HG02610 (cell line): ENCODE results near the gene PRRX2.
"Not testable (repeated sequence)": the region's sequence is repeated elsewhere in the genome, so short reads cannot be mapped to it uniquely, and the experiment has no call there.

Source experiments
- ATAC-seq: cut with Tn5 transposase; IDR thresholded peaks from one replicate; pipeline ENCODE4 v1.9.1; 2021; ENCODE audit warnings: mild to moderate bottlenecking, moderate library complexity; ENCODE audit not compliant: unreplicated experiment

The PRRX2 gene

DNA sequence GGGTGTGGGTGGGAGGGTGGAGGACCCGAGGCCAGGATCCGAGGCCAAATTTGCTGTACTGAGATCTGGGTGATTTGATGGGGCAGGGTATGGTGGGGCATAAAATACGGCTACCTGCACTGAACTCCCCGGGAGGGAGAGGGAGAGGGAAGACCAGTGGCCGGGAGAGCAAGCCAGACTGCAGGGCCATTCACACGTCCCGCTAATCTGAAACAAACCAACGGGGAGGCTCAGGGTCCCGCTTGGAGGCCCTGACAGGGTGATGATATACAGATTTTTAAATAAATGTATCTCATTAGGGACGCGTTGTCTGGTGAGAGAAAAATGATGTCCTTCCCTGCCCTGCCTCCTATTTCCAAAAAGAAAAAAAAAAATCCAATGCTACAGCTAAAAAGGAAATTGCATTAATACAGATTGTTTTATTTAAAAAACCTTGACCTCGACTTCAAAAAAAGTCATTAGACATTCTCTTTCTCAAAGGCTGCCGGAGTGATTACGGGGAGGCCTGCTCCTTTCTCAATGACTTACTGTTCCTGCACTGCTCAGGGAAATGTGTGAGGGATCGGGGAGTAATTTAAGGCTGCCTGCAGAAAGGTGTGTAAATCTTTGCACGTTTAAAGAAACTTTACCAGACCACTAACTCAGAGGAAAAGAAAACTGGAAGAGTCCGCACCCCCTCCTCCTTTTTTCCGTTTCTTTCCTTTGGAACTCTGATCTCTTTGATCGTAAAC lies 11.5 kb upstream of the PRRX2 start:
- no peak for ATAC-seq

DNA sequence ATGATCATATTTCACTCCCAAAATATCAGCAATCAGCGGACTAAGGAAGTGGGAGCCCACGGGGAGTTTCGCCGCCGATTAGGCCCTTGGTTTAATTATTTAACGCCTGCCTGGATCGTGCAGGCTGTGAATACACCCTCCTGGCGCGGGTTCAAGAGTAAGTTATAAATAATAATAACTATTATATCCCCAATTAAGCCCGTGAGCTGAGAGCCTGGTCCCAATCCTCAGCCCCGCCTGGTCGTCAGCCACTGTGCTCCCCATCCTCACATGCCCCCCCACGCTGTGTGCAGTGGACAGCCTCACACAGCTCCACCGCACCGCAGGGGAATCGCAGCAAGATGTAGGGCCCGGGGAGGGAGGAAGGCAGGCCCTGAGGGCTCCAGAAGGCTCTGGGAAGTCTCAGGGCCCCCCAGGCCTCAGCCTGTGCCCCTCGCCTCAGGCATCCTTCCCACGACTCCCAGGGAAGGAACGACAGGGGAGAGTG lies 10.8 kb upstream of the PRRX2 start:
- ATAC-seq: no peak

DNA sequence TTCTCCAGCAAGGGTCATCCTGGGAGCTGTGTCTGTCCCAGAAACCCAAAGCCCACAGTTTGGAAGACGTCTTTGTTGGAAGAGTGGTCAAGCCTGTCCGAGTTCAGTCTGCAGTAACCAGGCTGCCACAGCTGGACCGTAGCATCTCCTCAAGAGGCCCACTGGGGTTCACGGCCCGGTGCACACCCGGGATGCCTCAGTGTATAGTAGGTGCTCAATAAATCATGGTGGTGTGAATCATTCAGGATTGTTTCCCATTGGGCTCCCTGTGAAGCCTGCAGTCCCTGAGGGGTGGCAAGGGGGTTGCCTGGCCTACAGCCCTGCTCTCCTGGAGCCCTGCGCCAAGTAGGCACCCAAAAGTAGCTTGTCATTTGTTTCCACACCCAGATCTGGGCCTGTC lies 10.3 kb upstream of the PRRX2 start:
- ATAC-seq: no peak

DNA sequence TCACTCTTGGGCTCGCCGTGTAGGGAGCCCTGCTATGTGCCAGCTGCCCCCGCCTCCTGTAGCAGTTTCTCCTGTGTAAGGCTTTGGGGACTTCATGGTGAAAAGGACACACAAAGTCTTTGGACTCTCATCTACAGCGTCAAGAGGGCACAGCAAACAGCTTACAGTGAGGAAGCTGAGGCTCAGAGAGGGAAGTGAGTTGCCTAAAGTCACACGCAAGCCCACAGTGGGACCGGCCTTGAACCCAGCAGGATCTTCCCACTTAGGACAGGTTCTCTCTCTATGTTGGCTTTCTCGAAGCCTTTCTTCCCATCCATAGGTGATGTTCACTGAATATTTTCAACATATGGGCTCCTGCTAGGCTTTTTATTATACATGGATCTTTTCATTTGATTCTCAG lies 9.8 kb upstream of the PRRX2 start:
- ATAC-seq: no peak

DNA sequence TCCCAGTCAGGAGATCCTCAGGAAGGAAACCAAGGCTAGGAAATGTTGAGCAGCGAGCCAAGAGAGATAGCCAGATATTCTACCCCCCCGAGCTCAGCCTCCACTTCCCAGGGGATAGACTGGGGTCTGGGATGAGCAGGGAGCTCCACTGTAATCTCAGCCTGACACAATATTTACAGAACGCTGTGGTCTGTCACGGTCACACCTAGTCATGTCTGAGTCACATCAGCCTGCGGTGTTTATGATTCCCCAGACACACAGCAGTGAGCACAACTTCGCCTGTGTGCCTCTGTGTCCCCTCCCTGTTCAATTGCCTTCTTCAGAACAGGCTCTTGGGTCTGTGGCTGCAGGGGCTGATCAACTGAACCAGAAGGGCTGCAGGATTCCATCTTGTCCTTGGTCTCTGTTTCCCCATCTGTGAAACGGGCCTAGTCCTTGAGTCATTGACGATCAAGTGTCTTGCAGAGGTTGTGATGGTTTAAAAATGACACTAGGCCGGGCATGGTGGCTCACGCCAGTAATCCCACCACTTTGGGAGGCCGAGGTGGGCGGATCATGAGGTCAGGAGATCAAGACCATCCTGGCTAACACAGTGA lies 8.6 kb upstream of the PRRX2 start:
- no peak for ATAC-seq

DNA sequence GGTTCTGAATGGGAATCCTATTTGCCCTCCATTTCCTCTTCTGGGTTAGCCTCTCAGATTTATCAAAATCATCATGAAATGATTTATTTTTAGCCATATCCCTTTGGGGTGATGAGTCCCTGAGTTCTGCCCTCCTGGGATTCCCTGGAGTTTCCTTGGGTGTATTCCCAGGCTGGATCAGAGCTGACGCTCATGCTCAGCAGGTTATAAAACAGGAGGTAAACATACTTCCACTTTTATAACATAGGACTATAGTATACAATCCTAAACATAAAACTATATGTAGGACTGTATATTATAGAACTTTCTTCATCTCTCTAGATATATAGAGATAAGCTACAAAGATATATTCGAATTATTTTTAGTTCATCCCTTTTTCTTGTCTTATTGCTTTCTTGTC lies 4.4 kb upstream of the PRRX2 start:
- ATAC-seq: no peak

DNA sequence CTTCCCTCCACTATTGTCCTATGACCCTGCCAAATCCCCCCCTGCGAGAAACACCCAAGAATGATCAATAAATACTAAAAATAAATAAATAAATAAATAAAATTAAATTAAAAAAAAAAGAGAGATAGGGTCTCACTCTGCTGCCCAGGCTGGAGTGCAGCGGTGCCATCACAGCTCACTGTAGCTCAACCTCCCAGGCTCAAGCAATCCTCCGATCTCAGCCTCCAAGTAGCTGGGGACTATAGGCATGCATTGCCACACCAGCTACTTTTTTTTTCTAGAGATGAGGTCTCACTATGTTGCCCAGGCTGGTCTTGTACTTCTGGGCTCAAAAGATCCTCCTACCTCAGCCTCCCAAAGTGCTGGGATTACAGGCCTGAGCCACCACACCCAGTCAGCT lies 3.2 kb upstream of the PRRX2 start:
- not testable (repeated sequence) for ATAC-seq

DNA sequence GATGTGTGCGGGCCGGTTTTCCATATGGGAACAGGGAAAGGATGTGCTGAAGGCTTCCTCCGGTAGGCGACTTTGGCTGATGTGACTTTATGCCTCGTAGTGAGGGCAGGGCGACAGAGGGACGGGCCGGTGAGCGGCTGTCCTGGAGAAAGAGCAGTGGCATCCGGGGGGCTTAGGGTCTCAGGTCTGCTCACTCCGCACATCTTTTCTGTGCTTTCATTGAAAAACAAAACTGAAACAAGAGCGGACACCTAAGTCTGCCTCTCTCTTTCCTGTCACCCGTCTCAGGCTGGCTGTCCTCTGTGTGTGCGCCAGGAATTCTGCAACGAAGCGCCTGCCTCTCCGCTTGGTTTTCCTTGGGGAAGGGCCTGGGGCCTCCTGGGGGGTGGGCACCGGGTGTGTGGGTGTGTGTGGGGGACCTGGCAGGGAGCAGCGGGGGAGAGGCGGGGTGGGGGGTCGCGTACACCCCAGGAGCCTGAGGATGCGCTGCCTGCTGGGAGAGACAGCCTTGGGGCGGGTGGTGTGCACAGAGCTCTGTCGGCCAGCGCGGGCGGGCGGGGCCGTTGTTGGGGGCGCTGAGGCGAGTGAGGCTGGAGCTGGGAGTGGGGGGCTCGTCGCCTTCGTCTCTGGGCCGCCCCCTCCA lies 580 bp upstream of the PRRX2 start:
- ATAC-seq: no peak

DNA sequence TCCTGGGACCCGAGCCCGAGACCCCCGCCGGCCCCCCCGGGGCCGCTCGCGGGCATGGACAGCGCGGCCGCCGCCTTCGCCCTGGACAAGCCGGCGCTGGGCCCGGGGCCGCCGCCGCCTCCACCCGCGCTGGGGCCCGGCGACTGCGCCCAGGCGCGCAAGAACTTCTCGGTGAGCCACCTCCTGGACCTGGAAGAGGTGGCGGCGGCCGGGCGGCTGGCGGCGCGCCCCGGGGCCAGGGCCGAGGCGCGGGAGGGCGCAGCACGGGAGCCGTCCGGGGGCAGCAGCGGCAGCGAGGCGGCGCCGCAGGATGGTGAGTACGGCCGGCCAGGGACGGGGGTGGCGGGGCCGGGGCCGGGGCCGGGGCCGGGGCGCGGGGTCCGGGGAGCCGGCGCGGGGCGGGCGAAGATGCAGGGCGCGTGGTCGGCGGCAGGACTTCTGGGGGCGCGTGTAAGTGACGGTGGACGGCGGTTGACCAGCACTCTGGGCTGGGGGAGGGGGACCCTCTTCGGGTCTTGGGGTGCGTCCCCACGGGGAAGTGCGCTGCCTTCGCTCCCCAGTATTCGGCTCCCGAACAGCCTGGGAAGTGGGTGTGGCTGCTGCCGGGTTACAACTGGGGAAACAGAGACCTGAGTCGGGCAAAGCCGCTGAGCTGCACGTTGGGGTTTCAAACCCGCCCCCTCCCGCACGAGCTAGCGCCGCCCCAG lies 520 bp downstream of the PRRX2 start:
- ATAC-seq: no peak

DNA sequence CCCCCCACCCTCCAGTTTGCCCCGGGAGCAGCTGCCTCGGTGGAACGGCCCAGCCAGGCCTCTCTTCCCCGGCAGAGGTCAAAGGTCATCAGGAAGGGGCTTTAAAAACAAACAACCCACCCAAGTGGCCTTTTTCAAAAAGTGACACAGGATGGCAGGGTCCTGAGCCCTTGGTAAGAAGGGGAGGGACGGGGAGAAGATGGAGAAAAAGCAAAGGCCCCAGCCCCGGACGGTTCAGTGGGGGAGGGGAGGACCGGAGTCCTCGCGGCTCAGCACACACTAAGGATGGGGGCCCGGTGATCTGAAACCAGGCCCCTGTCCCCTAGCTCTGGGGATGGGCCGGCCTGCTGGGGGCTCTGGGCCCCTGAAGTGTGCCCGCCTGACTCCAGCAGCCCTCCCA lies 1.1 kb downstream of the PRRX2 start:
- no peak for ATAC-seq

DNA sequence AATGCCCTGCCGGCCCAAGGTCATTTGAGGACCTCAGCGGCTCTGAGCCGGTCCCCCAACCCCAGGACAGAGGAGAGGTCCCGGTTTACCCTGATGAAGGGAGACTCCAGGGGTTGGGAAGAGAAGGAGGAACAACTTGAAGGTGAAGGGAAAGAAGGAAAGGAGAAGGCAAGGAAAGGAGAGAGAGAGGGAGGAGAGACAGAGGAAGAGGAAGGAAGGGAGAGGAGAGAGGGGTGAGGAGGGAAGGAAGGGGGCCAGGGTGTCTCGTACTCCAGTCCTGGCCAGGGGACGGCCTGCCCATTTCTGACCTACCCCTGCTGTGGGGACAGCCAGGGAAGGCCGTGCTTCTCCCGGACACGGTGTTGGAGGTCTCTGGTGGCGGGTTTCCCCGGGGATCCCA lies 1.9 kb downstream of the PRRX2 start:
- no peak for ATAC-seq

DNA sequence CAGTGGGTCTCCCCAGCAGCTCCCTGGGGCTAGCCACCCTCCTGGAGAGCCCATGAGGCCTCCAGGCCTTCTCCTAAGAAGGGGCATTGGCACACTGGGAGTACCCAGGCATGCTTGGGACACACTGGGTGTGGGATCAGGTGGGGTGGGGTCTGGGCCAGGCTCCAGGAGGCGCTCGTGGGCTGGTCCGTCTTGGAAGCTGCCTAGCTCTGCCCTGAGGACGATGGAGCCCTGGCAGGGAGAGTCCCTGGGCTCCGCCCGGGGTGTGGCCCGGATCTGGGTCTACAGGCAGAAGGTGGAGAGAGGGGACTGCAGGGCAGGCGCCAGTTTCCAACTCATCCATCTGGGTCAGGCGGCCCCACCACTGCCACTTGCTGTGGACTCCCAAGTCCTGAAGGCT lies 2.4 kb downstream of the PRRX2 start:
- ATAC-seq: no peak

DNA sequence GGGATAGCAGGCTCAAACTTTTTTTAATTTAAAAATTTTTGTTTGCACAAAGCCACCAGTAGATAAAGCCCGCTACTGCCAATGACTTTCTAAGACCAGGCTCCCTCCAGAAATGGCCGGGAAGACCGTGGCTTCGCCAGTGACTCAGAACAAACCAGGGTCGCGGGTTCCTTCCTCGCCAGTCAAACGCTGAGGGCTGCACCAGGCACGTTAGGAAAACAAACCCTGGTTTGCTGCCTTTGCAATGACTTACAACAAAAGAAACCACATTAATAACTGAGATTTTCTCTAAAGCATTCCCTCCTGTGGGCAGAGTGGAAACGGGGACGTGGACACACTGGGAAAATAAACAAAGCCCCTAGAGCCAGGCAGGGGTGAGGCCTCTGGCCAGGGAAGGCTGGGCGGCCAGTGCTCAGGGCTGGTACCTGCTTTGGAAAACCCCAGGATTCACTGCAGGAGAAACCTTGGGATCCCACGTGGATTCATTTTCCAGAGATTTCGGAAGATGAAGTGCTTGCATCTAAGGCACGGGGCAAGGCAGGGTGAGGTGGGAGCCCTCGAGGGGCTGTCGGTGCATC lies 3.8 kb downstream of the PRRX2 start:
- no peak for ATAC-seq

DNA sequence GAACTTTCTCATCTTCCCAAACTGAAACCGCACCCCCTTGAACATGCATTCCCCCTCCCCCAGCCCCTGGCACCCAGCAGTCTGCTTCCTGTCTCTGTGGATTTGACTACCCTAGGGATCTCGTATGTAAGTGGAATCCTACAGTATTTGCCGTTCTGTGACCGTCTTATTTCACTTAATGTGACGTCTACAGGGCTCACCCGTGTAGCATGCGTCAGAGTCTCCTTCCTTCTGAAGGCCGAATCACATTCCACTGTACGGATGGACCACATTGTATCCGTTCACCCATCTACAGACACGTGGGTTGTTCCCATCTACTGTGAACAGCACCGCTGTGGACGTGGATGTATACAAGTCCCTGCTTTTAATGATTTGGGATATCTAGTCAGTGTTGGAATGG lies 4.5 kb downstream of the PRRX2 start:
- ATAC-seq: no peak

DNA sequence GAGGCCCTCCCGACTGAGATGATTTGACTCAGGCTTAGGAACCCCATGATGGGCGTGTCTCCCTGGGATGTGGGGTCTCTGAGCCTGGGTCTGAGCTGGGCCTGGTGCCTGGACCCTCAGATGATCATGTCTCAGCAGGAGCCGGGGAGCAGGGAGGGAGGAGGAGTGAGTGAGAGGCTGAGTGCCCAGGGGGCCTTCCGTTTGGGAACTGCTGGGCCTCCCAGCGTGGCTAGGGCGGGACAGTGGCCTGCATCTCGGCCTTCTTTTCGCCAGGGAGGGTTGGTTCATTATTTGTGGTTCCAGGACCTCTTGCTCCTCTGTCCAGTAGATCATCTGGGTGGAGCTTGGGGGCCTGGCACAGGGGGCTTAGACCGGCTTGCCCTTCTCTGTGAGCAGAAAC lies 5.6 kb downstream of the PRRX2 start:
- no peak for ATAC-seq

DNA sequence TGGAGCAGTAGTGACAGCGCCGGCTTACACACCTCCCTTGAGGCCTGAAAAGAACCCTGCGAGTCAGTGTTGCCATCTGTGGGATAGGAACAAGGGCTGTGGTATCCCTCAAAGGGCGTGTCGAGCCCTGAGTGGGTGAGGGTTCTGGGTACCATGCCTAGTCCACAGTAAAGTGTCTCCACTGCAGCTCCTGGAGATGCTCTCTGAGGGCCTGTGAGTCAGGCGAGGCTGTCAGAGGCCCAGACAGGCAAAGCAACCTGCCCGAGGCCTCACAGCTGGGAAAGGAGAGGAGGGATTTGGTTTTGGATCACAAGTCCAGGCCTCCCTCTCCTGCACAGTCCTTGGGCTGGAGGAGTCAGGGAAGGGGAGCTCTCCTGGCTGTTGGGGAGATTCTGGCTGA lies 6.1 kb downstream of the PRRX2 start:
- no peak for ATAC-seq

DNA sequence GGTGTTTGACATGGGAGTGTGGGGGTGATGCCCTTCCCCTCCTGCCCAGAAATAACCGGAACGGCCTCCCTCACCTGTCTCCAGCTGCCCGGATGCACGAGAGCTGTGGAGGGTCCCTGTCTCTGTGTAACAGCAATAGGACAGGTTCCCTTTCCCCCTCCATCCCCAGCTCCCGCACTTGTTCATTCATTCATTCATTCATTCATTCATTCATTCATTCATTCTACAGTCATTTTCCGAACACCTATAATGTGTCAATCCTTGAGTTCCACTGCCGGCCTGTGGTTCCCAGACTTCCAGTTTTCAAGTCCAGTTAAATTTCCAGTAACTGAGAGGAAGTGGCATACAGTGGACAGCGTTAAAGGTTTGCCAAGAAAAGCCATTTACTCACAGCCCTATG lies 7.3 kb downstream of the PRRX2 start:
- no peak for ATAC-seq

DNA sequence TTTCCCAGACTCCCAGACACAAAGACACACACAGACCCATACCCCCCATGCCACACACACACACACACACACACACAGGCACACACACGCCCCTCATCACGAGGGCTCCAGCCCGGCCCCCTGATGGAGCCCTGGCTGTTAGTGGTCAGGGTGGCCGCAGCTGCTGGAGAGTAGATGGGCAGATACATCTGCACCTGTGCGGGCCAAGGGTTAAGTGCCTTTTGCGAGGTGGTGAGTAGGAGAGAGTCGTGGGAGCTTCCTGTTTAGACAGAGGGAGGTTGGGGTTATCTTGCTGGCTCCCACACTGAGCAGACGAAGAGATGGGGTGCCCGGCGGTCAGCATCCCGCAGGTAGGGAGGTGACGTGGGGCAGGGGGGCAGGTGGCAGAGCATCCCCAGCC lies 8.2 kb downstream of the PRRX2 start:
- ATAC-seq: no peak

DNA sequence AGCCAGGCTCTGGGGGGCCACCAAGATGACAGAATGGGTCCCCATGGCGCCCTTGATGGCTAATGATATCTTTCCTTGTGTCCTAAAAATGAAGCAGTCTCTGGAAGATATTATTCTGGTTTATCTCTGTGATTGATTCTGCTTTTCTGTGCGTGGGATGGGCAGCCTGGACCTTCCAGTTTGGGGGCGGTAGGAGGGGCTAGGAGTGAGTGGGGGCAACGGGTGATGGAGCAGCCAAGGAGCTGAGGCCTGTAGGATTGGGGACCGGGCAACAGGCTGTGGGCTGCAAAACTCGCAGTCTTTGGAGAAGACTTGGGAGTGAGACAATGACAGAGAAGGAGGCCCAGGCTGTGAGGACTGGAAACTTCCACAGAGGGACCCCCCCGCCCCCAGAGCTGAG lies 8.8 kb downstream of the PRRX2 start:
- no peak for ATAC-seq

DNA sequence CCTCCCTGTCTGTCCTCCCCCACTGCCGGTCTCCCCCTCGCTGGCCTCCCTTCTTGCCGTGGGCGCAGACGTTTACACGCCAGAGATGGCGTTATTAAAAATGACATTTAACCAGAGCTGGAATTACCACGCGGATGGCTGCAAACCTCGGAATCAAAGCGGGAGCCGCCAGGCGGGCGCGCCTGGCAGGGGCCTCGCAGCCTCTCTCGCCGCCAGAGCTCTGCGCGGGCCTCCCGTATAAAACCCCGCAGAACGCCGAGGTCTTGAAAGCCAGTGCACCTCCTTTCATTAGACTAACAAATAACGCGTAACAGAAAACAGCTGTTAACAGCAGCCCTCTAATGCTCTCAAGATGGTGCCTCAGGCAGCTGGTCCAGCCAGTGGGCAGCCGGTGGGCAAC lies 10.2 kb downstream of the PRRX2 start:
- ATAC-seq: no peak

DNA sequence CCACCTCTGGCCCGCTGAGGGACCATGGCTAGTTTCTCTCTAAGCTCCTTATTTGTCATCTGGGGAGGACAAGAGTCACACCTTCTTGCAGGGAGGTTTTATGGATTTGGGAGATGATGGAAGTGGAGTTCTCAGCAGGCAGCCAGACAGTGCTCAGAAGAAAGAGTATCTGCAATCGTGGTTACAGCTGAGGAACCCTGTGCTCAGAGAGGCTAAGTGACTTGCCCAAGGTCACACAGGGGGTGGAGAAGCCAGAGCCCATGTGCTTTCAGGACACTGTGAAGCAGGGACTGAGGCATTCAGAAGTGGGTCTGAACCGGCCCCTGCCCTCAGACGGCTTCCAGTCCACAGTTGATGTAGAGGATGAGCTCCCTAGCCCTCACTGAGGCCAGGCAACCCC lies 10.8 kb downstream of the PRRX2 start:
- ATAC-seq: no peak
